PC-9 (cell line): Measurements from ENCODE around the gene EAF1.

Experiments
- CTCF ChIP-seq: fragments of 200-600 bp; sonication (generic); conservative IDR thresholded peaks from 2 replicates; pipeline ENCODE4 v1.6.1; 2017; ENCODE audit warnings: mixed run types, antibody characterized with exemption, mild to moderate bottlenecking, moderate library complexity
- EZH2 ChIP-seq: fragments of 200-600 bp; sonication (generic); IDR thresholded peaks from 2 replicates; pipeline ENCODE4 v1.8.0; 2017; ENCODE audit warnings: antibody characterized with exemption, low read depth

GRCh38 chr3:15456321-15456720, 28.9 kb downstream of the EAF1 start:
- TF ChIP-seq EZH2 (no peak), CTCF (no peak)
